ENCODE results near the gene C5orf24.

The C5orf24 gene

GRCh38 chr5:134873987-134874830, 28.4 kb downstream of the C5orf24 start, which contains the start of gene TXNDC15 (continued):
- TF ChIP-seq AEBP2 (tag by site-specific recombination; IDR thresholded peaks at IDR 0.05; ENCODE audit: borderline replicate concordance) = no peak
- TF ChIP-seq ZNF600 (tag by site-specific recombination; IDR thresholded peaks at IDR 0.05) = peak; percentile 96
- no peak for TF ChIP-seq ATF2 (tag by site-specific recombination; IDR thresholded peaks at IDR 0.05; ENCODE audit: low read depth)
- TF ChIP-seq ZNF623 (tag by site-specific recombination; IDR thresholded peaks at IDR 0.05) = no peak
- TF ChIP-seq ZSCAN5A (tag by site-specific recombination; IDR thresholded peaks at IDR 0.05) = peak; percentile 83
- TF ChIP-seq ZSCAN16 (tag by site-specific recombination; IDR thresholded peaks at IDR 0.05) = 0 out of 2 replicates have a peak, but pooled peaks have one; percentile 16
- no peak for TF ChIP-seq ZNF677 (tag by site-specific recombination; IDR thresholded peaks at IDR 0.05)
- TF ChIP-seq ZNF449 (tag by site-specific recombination; IDR thresholded peaks at IDR 0.05) = no peak; the same call in 1 of the 2 replicates
- TF ChIP-seq PBX3 (CRISPR knock-in tag; IDR thresholded peaks at IDR 0.05) = peak; percentile 93
- TF ChIP-seq ZBTB48 (tag by site-specific recombination; IDR thresholded peaks at IDR 0.05) = peak; percentile 68; the same call in 1 of the 2 replicates
- TF ChIP-seq ZNF777 (tag by site-specific recombination; IDR thresholded peaks at IDR 0.05; ENCODE audit: borderline replicate concordance) = peak; percentile 52
- no peak for TF ChIP-seq ZNF654 (tag by site-specific recombination; IDR thresholded peaks at IDR 0.05; ENCODE audit: low read depth)
- peak; percentile 37; the same call in 1 of the 2 replicates for TF ChIP-seq SCRT2 (tag by site-specific recombination; IDR thresholded peaks at IDR 0.05)
- TF ChIP-seq ZNF24 (tag by site-specific recombination; IDR thresholded peaks at IDR 0.05) = peak; percentile 52; the same call in 1 of the 2 replicates
- TF ChIP-seq KLF10 (tag by site-specific recombination; IDR thresholded peaks at IDR 0.05) = no peak
- no peak for TF ChIP-seq ZNF433 (tag by site-specific recombination; IDR thresholded peaks at IDR 0.05; ENCODE audit: low read depth)
- peak; percentile 62; the same call in 1 of the 2 replicates for TF ChIP-seq OVOL3 (tag by site-specific recombination; IDR thresholded peaks at IDR 0.05)
- 0 out of 2 replicates have a peak, but pooled peaks have one; percentile 34 for TF ChIP-seq ZNF560 (tag by site-specific recombination; IDR thresholded peaks at IDR 0.05; ENCODE audit: borderline replicate concordance)
- peak; percentile 59 for TF ChIP-seq WT1 (tag by site-specific recombination; IDR thresholded peaks at IDR 0.05)
- TF ChIP-seq TSHZ1 (tag by site-specific recombination; IDR thresholded peaks at IDR 0.05; ENCODE audit: borderline replicate concordance) = peak; percentile 31; the same call in 1 of the 2 replicates
- TF ChIP-seq ZNF624 (tag by site-specific recombination; IDR thresholded peaks at IDR 0.05) = 0 out of 2 replicates have a peak, but pooled peaks have one; percentile 15
- TF ChIP-seq ZNF501 (tag by site-specific recombination; IDR thresholded peaks at IDR 0.05) = peak; percentile 91; the same call in 1 of the 2 replicates
- TF ChIP-seq ZNF398 (tag by site-specific recombination; IDR thresholded peaks at IDR 0.05) = peak; percentile 50; the same call in 1 of the 2 replicates
- no peak; the same call in none of the 2 replicates for TF ChIP-seq ZBTB6 (tag by site-specific recombination; IDR thresholded peaks at IDR 0.05)
